HG03521 (cell line): Measurements from ENCODE around the gene ANKRD18B.
"Not testable (repeated sequence)": the region's sequence is repeated elsewhere in the genome, so short reads cannot be mapped to it uniquely, and the experiment has no call there.

Experiments
- ATAC-seq: cut with Tn5 transposase; IDR thresholded peaks from one replicate; pipeline ENCODE4 v1.9.1; 2021; ENCODE audit warnings: mild to moderate bottlenecking, moderate library complexity; ENCODE audit not compliant: unreplicated experiment

ANKRD18B gene

GRCh38 chr9:33604249-33604648, 80.2 kb downstream of the ANKRD18B start:
- not testable (repeated sequence) for ATAC-seq

- ATAC-seq, result not testable (repeated sequence)
Observed at GRCh38 chr9:33604936-33605335, 80.9 kb downstream of the ANKRD18B start.

DNA sequence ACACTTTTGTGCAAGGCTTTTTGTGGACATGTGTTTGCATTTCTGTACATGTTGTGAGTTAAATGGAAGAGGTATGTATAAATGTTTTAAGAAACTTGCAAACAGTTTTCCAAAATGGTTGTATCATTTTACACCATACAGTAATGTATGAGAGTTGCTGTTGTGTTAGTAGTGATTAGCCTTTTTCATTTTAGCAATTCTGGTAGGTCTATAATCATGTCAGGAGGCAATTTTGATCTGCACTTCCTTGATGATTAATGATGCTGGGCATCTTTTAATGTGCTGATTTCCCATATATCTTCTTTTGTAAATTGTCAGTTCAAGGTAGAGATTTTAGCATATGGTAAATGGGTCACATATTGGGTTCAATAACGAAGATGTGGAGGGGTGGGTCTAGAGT, 87.3 kb downstream of the ANKRD18B start:
- ATAC-seq, result no peak

GRCh38 chr9:33612410-33612809, 88.4 kb downstream of the ANKRD18B start:
- not testable (repeated sequence) for ATAC-seq

- ATAC-seq, result no peak
Observed at GRCh38 chr9:33614001-33614687, 90.1 kb downstream of the ANKRD18B start.

GRCh38 chr9:33618370-33618769, 94.3 kb downstream of the ANKRD18B start:
- ATAC-seq, result not testable (repeated sequence)

DNA sequence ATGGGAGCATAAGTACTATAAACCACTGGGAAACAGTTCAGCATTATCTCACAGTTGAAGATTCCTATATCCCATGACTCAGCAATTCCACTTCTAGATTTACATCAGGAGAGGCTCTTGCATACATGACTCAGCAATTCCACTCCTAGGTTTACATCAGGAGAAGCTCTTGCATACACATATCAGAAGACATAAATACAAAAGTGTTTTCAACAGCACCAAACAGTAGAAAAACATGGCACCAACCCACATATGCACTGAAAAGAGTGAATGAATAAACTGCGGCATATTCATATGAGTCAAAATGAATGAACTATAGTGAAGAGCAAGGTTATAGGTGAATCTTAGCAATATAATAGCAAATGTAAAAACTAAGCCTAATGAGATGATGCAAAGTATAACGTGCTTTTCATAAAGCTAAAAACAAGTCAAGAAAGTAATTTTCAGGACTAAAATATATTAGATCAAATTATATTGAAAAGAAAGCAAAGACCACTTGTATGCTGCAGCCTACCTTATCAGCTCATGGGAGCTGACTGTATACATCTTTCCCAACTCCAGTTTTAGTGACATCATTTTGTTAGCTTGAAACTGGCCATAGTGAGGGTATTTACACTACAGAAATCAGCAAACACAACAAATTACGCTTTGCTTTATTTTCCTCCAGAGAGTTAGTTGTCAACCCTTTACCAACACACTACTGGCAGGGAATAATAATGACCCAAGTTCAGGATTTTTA, 95.8 kb downstream of the ANKRD18B start:
- ATAC-seq, result no peak

DNA sequence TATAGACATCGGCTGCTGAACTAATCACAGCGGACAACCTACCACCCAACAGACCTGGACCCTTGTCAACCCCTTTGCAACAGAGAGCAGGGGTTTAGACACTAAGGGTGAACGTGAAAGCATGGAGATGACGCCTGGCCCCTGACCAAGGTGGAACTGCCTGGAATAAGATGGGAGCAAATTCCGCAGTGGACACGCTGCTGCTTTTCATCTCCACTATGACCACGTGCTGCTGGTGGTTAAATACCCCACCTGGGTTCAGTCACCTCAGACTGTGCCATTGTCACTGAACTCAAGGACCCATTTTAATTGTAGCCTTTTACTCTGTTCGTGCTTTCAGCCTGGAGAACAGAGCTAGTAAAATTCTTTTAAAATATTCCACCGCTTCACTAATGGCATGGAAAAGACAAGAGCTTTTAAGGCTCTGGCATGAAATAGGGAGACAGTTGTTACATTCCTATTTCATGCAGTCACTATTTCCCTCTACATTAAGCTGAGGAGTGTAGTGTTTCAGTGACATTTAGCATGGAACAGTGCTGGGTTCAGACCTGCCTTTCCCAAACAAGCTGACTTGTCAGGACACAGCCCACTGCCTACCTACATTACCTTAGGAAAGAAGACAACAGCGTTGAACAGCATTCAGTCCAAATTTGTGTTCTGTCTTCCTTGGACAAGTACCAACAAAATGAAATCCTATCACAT, 96.8 kb downstream of the ANKRD18B start:
- no peak for ATAC-seq
